Smooth muscle cell (in vitro differentiated cells): ENCODE measurements around the gene DYNC1LI1. TPM values are rescaled to one million over a fixed set of nuclear protein-coding genes. Genes with fewer than 3 reads are reported as not detected.

Experiments
- DNase-seq: peaks from one replicate; lab custom pipeline; 2025; ENCODE audit not compliant: unreplicated experiment; lab: John Stamatoyannopoulos, UW
- H2AFZ ChIP-seq: fragments of 200-600 bp; sonication (generic); 2 replicates; pipeline ENCODE4 v1.6.0; 2016; ENCODE audit warnings: antibody characterized with exemption, low read depth, mild to moderate bottlenecking
- H3F3A ChIP-seq: fragments of 200-600 bp; sonication (generic); 2 replicates; pipeline ENCODE4 v1.6.0; 2017; ENCODE audit warnings: antibody characterized with exemption, low read depth
- H3K27ac ChIP-seq: fragments of 200-600 bp; sonication (generic); 2 replicates; pipeline ENCODE4 v1.5.1; 2016; ENCODE audit warnings: low read depth, mild to moderate bottlenecking
- H3K27me3 ChIP-seq: fragments of 200-600 bp; sonication (generic); 2 replicates; pipeline ENCODE4 v1.6.1; 2016; ENCODE audit warnings: low read depth, mild to moderate bottlenecking
- H3K36me3 ChIP-seq: fragments of 200-600 bp; sonication (generic); 2 replicates; pipeline ENCODE4 v1.5.1; 2016; ENCODE audit warnings: low read depth
- H3K4me1 ChIP-seq: fragments of 200-600 bp; sonication (generic); 2 replicates; pipeline ENCODE4 v1.5.1; 2016; ENCODE audit warnings: low read depth
- H3K4me2 ChIP-seq: fragments of 200-600 bp; sonication (generic); 2 replicates; pipeline ENCODE4 v1.6.0; 2016; ENCODE audit warnings: mild to moderate bottlenecking
- H3K4me3 ChIP-seq: fragments of 200-600 bp; sonication (generic); 2 replicates; pipeline ENCODE4 v1.5.1; 2016; ENCODE audit warnings: mild to moderate bottlenecking
- H3K79me2 ChIP-seq: fragments of 200-600 bp; sonication (generic); 2 replicates; pipeline ENCODE4 v1.6.0; 2016; ENCODE audit warnings: low read depth, mild to moderate bottlenecking
- H3K9ac ChIP-seq: fragments of 200-600 bp; sonication (generic); 2 replicates; pipeline ENCODE4 v1.6.0; 2016; ENCODE audit warnings: low read depth
- H3K9me3 ChIP-seq: fragments of 200-600 bp; sonication (generic); replicated peaks from 2 replicates; pipeline ENCODE4 v1.5.1; 2016; ENCODE audit warnings: low read depth
- H4K20me1 ChIP-seq: fragments of 200-600 bp; sonication (generic); 2 replicates; pipeline ENCODE4 v1.6.0; 2016; ENCODE audit warnings: low read depth
- WGBS: methylation state at CpG from one replicate; pipeline ENCODE4 v1.1.7; 2016; ENCODE audit warnings: low lambda C conversion rate; 5-methylcytosine and 5-hydroxymethylcytosine counted together
- polyA plus RNA-seq: library from polyadenylated mRNA; unstranded; fragments of >200 nt; fragmentation: Nextera tagmentation; extraction: Ambion mirVana; gene quantifications from 2 replicates; pipeline ENCODE4 v1.2.1, GENCODE V29; 2016
- total RNA-seq: library from RNA; depleted of rRNA; stranded (reverse); fragments of >200 nt; gene quantifications from 2 replicates; pipeline ENCODE4 v1.2.3, GENCODE V29; 2014
- TF ChIP-seq, protein P1 (sequence below): fragments of 200-600 bp; sonication (generic); IDR thresholded peaks from 2 replicates; pipeline ENCODE4 v1.5.1; 2017; ENCODE audit warnings: borderline replicate concordance, mild to moderate bottlenecking, antibody characterized with exemption; ENCODE audit not compliant: insufficient read depth, poor library complexity, severe bottlenecking

Gene DYNC1LI1
- total and polyA plus RNA-seq, 2 experiments from 2014 or later = 31.0 to 72.6 TPM

DNA sequence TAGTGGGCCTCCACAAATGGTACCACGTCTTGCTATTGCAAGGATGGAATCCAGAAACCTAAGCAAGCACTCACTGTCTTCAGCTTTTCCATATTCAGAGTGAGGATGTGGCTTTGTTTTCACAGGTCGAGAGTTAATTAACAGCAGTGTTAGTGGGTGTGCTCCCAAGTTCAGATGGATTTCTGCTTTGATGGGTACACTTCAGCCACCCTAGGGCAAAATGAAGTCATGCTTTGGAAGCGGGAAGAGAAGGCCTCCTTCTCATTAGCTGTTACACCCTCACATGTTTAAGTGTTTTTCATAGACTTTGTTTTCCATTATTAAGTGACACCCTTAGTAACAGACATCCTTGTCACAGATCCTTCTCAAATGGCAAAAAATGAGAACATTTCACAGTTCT is 36.3 kb upstream of the DYNC1LI1 start:
- H3K27ac ChIP-seq = no peak overlapping the region
- DNase-seq = no peak
- H3K4me3 ChIP-seq = no peak overlapping the region
- TF ChIP-seq, protein P1, sequence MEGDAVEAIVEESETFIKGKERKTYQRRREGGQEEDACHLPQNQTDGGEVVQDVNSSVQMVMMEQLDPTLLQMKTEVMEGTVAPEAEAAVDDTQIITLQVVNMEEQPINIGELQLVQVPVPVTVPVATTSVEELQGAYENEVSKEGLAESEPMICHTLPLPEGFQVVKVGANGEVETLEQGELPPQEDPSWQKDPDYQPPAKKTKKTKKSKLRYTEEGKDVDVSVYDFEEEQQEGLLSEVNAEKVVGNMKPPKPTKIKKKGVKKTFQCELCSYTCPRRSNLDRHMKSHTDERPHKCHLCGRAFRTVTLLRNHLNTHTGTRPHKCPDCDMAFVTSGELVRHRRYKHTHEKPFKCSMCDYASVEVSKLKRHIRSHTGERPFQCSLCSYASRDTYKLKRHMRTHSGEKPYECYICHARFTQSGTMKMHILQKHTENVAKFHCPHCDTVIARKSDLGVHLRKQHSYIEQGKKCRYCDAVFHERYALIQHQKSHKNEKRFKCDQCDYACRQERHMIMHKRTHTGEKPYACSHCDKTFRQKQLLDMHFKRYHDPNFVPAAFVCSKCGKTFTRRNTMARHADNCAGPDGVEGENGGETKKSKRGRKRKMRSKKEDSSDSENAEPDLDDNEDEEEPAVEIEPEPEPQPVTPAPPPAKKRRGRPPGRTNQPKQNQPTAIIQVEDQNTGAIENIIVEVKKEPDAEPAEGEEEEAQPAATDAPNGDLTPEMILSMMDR = no peak
- 82% methylated on average over 3 of the region's 3 CpGs for WGBS
- no peak overlapping the region for H2AFZ ChIP-seq
- H3K9ac ChIP-seq = no peak overlapping the region
- no peaks in the 10 kb centered on the region for H3K79me2 ChIP-seq
- no peaks in the 10 kb centered on the region for H3F3A ChIP-seq
- no peaks in the 10 kb centered on the region for H3K36me3 ChIP-seq
- no peak overlapping the region for H3K4me2 ChIP-seq
- H3K9me3 ChIP-seq = no peaks in the 10 kb centered on the region
- no peaks in the 10 kb centered on the region for H4K20me1 ChIP-seq
- H3K27me3 ChIP-seq = no peaks in the 10 kb centered on the region
- no peaks in the 10 kb centered on the region for H3K4me1 ChIP-seq

DNA sequence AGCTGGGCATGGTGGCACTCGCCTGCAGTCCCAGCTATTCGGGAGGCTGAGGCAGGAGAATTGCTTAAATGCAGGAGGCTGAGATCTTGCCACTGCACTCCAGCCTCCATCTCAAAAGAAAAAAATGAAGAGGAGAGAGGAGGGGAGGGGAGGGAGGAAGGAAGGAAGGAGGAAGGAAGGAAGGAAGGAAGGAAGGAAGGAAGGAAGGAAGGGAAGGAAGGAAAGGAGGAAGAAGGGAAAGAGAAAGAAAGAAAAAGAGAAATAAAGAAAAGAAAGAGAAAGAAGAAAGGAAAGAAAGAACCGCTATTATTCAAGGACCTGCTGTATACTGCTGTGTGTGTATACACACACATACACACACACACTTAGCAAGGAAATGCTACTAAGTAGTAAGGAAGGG is 35.6 kb upstream of the DYNC1LI1 start:
- Histone ChIP-seq H3K4me2 (no peak overlapping the region), H3K9me3 (no peaks in the 10 kb centered on the region), H4K20me1 (no peaks in the 10 kb centered on the region), H3K36me3 (no peaks in the 10 kb centered on the region), H3K79me2 (no peaks in the 10 kb centered on the region), H3K27ac (no peak overlapping the region), H3F3A (no peaks in the 10 kb centered on the region), H3K9ac (no peak overlapping the region), H3K4me1 (no peaks in the 10 kb centered on the region), H3K27me3 (no peaks in the 10 kb centered on the region), H3K4me3 (no peak overlapping the region), H2AFZ (no peak overlapping the region)
- TF ChIP-seq, protein P1 = no peak
- WGBS = 92% methylated on average over 3 of the region's 3 CpGs
- DNase-seq = no peak

DNA sequence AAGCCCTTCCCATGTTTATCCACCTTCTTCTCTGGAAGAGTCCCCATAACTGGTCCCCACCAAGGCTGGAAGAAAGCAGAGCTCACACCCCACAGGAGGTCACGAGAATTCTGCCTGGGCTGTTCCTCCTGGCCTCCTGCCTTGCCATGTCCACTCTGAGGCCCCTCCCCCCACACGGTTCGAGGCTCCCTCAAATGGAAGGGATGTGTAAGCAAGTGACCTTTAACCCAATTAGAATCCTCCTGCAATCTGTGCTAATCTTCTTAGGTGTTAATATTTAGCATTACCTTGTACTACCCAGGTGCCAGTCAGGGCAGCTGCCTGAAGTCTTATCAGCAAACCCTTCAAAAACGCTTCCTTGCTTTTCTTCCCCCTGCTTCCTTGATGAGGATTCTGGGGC is 32.4 kb upstream of the DYNC1LI1 start:
- Histone ChIP-seq H2AFZ (no peak overlapping the region), H3K27me3 (no peaks in the 10 kb centered on the region), H3K9me3 (no peaks in the 10 kb centered on the region), H3F3A (no peaks in the 10 kb centered on the region), H3K27ac (no peak overlapping the region), H3K4me2 (no peak overlapping the region), H3K9ac (no peak overlapping the region), H3K36me3 (no peaks in the 10 kb centered on the region), H3K4me1 (no peaks in the 10 kb centered on the region), H4K20me1 (no peaks in the 10 kb centered on the region), H3K79me2 (no peaks in the 10 kb centered on the region), H3K4me3 (no peak overlapping the region)
- TF ChIP-seq, protein P1 = no peak
- DNase-seq = no peak
- WGBS = 68% methylated on average over 4 of the region's 4 CpGs

DNA sequence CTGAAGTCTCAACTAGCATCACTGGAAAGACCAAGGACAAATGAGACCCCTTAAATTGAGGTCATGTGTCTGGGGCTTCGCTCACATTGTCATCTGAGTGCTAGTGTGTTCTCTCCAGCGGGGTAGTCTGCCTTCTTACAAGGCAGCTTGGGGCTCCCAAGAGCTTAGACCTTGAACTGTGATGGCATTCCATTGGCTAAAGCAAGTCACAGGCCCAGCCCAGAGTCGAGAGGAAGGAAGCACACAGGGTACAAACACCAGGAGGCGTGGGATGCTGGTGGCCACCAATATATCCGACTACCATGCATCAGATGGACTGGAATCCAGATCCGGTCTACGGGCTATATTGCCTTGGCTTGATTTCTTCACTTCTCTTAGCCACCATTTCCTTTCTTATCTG is 31.5 kb upstream of the DYNC1LI1 start:
- DNase-seq = no peak
- Histone ChIP-seq H3K9ac (no peak overlapping the region), H2AFZ (no peak overlapping the region), H3K4me1 (no peaks in the 10 kb centered on the region), H3K4me3 (no peak overlapping the region), H3F3A (no peaks in the 10 kb centered on the region), H3K9me3 (no peaks in the 10 kb centered on the region), H3K36me3 (no peaks in the 10 kb centered on the region), H4K20me1 (no peaks in the 10 kb centered on the region), H3K4me2 (no peak overlapping the region), H3K27me3 (no peaks in the 10 kb centered on the region), H3K27ac (no peak overlapping the region), H3K79me2 (no peaks in the 10 kb centered on the region)
- WGBS = 96% methylated on average over 7 of the region's 7 CpGs
- TF ChIP-seq, protein P1 = no peak
